AG04449 (cell line): ENCODE results near the gene MICAL3.

Experiments
- CTCF ChIA-PET: fragments of 350-600 bp; formaldehyde crosslinking; extraction: SDS; loops from one replicate; lab custom pipeline; 2021; ENCODE audit warnings: antibody characterized with exemption; lab: Yijun Ruan, JAX
- POLR2A ChIA-PET: fragments of 400-600, 350-600 bp; formaldehyde crosslinking; extraction: SDS; loops from one replicate; lab custom pipeline; 2020; ENCODE audit warnings: antibody characterized with exemption, inconsistent platforms; lab: Yijun Ruan, JAX
- DNase-seq: peaks from one replicate; pipeline ENCODE4 v3.0.0-alpha.2; 2010; ENCODE audit warnings: low read depth, low spot score
- H3K4me3 ChIP-seq: 2 replicates; pipeline ENCODE4 v1.5.1; 2011; ENCODE audit warnings: low read depth, mild to moderate bottlenecking, control low read depth, low read length
- TF ChIP-seq, protein P1 (sequence below): IDR thresholded peaks from one replicate; pipeline ENCODE4 v1.5.1; 2011; ENCODE audit warnings: mild to moderate bottlenecking, moderate library complexity, low read length, control low read depth, inconsistent platforms; ENCODE audit not compliant: insufficient read depth; ENCODE audit errors: missing control alignments

The MICAL3 gene

DNA sequence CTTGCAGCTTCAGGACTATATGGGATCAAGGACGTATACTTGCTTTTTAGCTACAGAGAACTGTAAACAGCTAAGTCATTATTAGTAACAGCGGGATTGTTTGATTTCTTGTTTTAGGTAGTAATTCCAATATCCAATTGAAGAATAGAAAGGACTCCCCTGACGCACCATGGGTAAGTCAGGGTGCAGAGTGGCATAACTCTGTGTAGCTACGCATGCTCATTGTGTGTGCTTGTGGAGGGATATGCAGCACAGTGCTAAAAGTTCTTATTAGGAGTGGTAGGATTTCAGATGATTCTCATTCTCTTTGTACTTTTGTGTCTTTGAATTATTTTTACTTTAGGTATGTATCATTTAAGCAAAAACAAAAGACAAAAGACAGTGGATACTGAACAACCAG is 45.7 kb upstream of the MICAL3 start:
- H3K4me3 ChIP-seq, result no peak overlapping the region
- CTCF ChIA-PET, result interaction anchor here (0.7 to 13.0 kb wide), 3 partner anchors 43 to 236 kb away, joined by 4 to 454 read pairs (median 6); no protein-coding TSS in a partner anchor
- TF ChIP-seq, protein P1, sequence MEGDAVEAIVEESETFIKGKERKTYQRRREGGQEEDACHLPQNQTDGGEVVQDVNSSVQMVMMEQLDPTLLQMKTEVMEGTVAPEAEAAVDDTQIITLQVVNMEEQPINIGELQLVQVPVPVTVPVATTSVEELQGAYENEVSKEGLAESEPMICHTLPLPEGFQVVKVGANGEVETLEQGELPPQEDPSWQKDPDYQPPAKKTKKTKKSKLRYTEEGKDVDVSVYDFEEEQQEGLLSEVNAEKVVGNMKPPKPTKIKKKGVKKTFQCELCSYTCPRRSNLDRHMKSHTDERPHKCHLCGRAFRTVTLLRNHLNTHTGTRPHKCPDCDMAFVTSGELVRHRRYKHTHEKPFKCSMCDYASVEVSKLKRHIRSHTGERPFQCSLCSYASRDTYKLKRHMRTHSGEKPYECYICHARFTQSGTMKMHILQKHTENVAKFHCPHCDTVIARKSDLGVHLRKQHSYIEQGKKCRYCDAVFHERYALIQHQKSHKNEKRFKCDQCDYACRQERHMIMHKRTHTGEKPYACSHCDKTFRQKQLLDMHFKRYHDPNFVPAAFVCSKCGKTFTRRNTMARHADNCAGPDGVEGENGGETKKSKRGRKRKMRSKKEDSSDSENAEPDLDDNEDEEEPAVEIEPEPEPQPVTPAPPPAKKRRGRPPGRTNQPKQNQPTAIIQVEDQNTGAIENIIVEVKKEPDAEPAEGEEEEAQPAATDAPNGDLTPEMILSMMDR, result no peak
- POLR2A ChIA-PET, result no interaction called here
- no peak for DNase-seq

DNA sequence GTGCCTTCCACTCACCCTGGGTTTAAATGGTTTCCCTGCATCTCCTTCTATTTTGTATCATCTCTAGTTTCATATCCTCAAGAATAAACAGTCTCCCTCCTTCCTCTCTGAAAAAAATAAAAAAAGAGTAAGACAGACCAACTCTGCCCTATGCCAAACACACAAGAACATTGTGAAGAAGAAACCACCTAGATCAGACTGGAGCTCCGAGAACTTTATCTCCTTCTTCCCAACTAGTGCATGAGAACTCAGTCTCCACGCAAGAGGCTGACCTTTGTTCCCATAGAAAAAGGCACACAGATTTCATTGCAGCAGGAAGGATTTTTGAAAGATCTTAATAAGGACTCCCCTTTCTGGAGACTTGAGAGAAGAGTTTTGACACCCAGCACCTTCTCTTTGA is 44.7 kb upstream of the MICAL3 start:
- no peak for DNase-seq
- POLR2A ChIA-PET, result interaction anchor here (0.5 to 1.4 kb wide), 2 partner anchors 9 to 66 kb away, joined by 3 to 5 read pairs; partner anchors contain the start of gene PEX26
- CTCF ChIA-PET, result interaction anchor here (2.2 to 13.0 kb wide), 2 partner anchors 69 to 235 kb away, joined by 6 to 454 read pairs; no protein-coding TSS in a partner anchor

DNA sequence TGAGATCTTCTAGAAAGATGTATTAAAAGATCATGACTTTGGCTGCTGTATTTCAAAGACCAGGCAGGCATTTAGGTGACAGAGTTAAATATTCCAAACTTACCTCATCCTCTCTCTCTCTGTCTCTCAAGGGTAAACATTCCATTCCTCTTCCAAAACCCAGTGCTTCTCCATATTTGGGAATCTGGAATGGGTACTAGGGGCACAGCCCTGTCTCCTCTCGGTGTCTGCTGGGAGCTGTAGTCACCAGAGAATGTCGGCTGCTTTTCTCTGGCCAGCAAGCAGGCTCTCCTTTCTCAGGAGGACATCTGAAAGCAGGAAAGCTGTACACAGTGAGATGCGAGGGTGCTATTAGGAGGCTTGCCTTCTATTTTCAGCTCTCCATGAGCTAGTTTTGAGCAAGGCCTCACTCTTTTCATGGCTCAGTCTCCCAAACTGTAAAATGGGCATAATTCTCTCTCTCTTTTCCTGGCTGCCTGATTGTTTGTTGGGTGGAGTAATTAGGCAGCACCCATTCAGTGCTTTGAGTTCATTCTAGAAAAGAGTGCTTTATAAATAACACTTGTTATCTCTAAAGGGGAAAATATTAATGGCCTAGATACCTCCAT is 44.1 kb upstream of the MICAL3 start:
- ChIA-PET POLR2A (interaction anchor here (0.5 to 1.4 kb wide), 2 partner anchors 9 to 66 kb away, joined by 3 to 5 read pairs; partner anchors contain the start of gene PEX26), CTCF (interaction anchor here (2.2 to 13.0 kb wide), 2 partner anchors 68 to 235 kb away, joined by 6 to 454 read pairs; no protein-coding TSS in a partner anchor)
- DNase-seq, result no peak
- TF ChIP-seq, protein P1, result no peak
- H3K4me3 ChIP-seq, result no peak overlapping the region; the same call in 1 of the 2 replicates

More for the DNA sequence above, 44.7 kb upstream of the MICAL3 start:
- H3K4me3 ChIP-seq, result no peak overlapping the region
- TF ChIP-seq, protein P1, result no peak

DNA sequence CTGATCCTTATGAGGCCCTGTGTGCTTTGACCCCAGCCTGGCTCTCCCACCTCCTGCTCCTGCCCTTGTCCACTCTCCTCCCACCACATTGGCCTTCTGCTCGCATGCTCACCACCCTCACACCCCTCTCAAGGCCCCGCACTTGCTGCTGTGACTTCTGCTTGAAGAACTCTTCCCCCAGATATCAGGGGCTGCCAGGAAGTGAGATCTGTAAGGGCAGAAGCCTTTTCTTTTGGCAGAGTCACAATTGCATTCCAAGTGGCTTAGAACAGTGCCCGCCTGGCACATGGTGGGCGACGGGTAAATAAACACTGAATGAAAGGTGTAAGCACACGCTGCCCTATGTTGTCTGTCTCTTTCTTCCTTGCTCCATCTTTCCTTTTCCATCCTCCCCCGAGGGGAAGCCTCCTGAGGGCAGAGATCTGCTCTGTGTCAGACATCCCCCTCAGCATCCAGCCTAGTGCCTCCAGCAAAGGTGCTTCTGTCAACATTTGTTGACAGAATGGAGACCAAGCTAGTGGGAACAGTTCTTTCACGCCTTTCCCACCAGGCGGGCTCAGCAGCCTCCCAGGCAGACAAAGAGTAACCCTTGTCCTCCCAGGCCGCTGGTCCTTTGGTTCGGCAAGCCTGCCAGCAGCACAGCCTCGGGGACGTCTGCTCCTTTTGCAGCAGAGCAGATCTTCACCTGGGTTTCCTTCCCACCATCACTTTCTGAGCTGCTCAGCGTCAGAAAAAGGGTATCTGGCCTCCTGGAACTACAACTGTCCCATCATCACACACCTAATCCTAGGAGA is 43.4 kb upstream of the MICAL3 start:
- TF ChIP-seq, protein P1, result no peak
- DNase-seq, result no peak
- H3K4me3 ChIP-seq, result no peak overlapping the region; the same call in 1 of the 2 replicates
- CTCF ChIA-PET, result interaction anchor here (13.0 kb wide), 1 partner anchor 234 kb away, joined by 454 read pairs; no protein-coding TSS in a partner anchor
- POLR2A ChIA-PET, result interaction anchor here (1.4 kb wide), 1 partner anchor 10 kb away, joined by 5 read pairs; the partner anchor contains the start of gene PEX26

DNA sequence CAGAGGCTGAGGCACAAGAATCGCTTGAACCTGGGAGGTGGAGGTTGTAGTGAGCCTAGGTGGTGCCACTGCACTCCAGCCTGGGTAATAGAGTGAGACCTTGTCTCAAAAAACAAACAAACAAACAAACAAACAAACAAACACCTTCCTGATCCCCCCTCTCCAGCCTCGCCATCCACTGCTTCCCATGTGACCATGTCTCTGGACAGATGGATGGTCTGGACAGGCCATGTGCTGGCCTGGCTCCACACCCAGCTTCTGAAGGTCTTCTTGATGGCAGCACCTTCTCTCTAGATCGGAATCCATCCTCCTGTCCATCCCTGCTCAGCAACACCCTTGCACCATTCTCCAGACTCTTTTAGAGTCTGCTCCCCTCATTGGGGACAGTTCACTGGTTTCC is 42.8 kb upstream of the MICAL3 start:
- H3K4me3 ChIP-seq, result no peak overlapping the region
- no peak for DNase-seq
- ChIA-PET CTCF (interaction anchor here (2.6 kb wide), 1 partner anchor 9 kb away, joined by 26 read pairs; no protein-coding TSS in a partner anchor), POLR2A (no interaction called here)
- TF ChIP-seq, protein P1, result no peak
